Measurements from ENCODE around the gene GAD1. TPM values are rescaled to one million over a fixed set of nuclear protein-coding genes. Genes with fewer than 3 reads are reported as not detected.

Gene GAD1
- polyA plus RNA-seq, 2 of the 4 experiments (the other 2 are of a cell fraction) = 0.15 to 0.48 TPM

GRCh38 chr2:170846314-170846713, 29.6 kb downstream of the GAD1 start:
- ChIA-PET CTCF (interaction anchor here (1.4 to 4.5 kb wide), 2 partner anchors 27 to 31 kb away, joined by 3 to 18 read pairs; no protein-coding TSS in a partner anchor), POLR2A (no interaction called here)
- TF ChIP-seq, protein P1, sequence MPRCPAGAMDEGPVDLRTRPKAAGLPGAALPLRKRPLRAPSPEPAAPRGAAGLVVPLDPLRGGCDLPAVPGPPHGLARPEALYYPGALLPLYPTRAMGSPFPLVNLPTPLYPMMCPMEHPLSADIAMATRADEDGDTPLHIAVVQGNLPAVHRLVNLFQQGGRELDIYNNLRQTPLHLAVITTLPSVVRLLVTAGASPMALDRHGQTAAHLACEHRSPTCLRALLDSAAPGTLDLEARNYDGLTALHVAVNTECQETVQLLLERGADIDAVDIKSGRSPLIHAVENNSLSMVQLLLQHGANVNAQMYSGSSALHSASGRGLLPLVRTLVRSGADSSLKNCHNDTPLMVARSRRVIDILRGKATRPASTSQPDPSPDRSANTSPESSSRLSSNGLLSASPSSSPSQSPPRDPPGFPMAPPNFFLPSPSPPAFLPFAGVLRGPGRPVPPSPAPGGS (IDR thresholded peaks at IDR 0.05) = no peak
- TF ChIP-seq HOXA7 (CRISPR knock-in tag; IDR thresholded peaks at IDR 0.05) (no peak), CTCF (IDR thresholded peaks at IDR 0.05) (no peak), MAZ (IDR thresholded peaks at IDR 0.05; ENCODE audit: borderline replicate concordance, low read depth, low read length) (no peak), HDAC2 (IDR thresholded peaks at IDR 0.05) (no peak), NPAS2 (CRISPR knock-in tag; IDR thresholded peaks at IDR 0.05; ENCODE audit: borderline replicate concordance) (no peak), HOXB5 (CRISPR knock-in tag; IDR thresholded peaks at IDR 0.05) (no peak)
- Histone ChIP-seq H3K9me3 (0 out of 3 replicates have a peak, but pooled peaks cover 2% of the 10 kb centered on the region), H3K27ac (no peak overlapping the region), H3K4me3 (no peak overlapping the region), H3K4me2 (no peak overlapping the region), H3K4me1 (no peaks in the 10 kb centered on the region)
- FAIRE-seq (no peak), DNase-seq (ENCODE audit: low read depth in 1 of 2, low spot score in 1 of 2) (no peak), ATAC-seq (no peak)

DNA sequence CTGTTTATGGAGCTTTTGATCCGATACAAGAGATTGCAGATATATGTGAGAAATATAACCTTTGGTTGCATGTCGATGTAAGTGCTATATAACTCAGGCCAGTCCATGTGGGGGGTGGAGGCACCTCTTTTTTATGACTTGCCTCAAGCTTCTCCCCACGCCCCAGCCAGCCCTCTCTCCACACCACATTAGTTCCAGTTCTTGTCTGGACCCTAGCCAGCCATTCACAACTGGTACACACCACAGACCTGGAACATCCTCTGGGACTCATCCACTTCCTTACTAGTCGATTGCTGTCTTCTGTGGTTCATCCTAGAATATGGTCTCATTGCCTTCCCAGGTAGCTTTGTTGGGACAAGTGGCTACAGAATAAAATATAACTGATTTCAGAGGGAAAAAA, 31.0 kb downstream of the GAD1 start:
- FAIRE-seq = no peak

DNA sequence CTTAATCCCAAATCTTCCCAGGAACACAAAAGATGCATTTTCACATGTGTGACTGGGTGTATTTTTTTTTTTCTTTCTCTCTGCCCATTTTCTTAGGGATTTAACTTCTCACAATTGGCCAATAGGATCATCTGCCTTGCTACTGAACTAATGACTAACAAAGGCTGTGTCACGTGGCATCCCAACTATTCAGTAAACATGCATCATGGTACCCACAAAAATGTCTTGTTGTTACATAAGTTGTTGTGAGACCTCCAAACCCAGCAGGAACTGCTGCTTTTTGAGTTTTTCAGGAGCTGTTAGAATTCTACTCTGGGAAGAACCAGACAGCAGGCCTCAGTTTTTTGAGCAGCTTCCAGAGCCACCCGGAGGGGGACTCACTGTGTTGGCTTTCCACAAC, 31.9 kb downstream of the GAD1 start:
- no peak for FAIRE-seq
- no peak for DNase-seq (ENCODE audit: low read depth in 1 of 2, low spot score in 1 of 2)

More for the DNA sequence above, 31.0 kb downstream of the GAD1 start:
- DNase-seq (ENCODE audit: low read depth in 1 of 2, low spot score in 1 of 2) = no peak
- 0 out of 3 replicates have a peak, but pooled peaks cover 2% of the 10 kb centered on the region for H3K9me3 ChIP-seq
- H3K4me1 ChIP-seq = no peaks in the 10 kb centered on the region
- ATAC-seq = no peak
- no peak overlapping the region for H3K4me3 ChIP-seq
- 45% methylated on average over 4 of the region's 4 CpGs for WGBS (ENCODE audit: missing lambda C conversion rate)
- TF ChIP-seq CEBPB (IDR thresholded peaks at IDR 0.05) (no peak), CHD2 (IDR thresholded peaks at IDR 0.05; ENCODE audit: low read length, partially characterized antibody) (no peak), MAFK (IDR thresholded peaks at IDR 0.05; ENCODE audit: partially characterized antibody) (no peak), EP300 (IDR thresholded peaks at IDR 0.05) (no peak), PHF8 (IDR thresholded peaks at IDR 0.05; ENCODE audit: borderline replicate concordance, low read depth) (no peak), ZFP36 (IDR thresholded peaks at IDR 0.05; ENCODE audit: borderline replicate concordance, partially characterized antibody) (no peak), EHMT2 (IDR thresholded peaks at IDR 0.05; ENCODE audit: low read depth) (no peak), TFCP2L1 (CRISPR knock-in tag; IDR thresholded peaks at IDR 0.05) (no peak)
- TF ChIP-seq, protein P1 (IDR thresholded peaks at IDR 0.05) = no peak
- no peak overlapping the region for H3K27ac ChIP-seq
- ChIA-PET CTCF (interaction anchor here (0.6 to 1.0 kb wide), 2 partner anchors 35 to 476 kb away, joined by 3 to 5 read pairs; no protein-coding TSS in a partner anchor), POLR2A (no interaction called here)
- no peak overlapping the region for H3K4me2 ChIP-seq

DNA sequence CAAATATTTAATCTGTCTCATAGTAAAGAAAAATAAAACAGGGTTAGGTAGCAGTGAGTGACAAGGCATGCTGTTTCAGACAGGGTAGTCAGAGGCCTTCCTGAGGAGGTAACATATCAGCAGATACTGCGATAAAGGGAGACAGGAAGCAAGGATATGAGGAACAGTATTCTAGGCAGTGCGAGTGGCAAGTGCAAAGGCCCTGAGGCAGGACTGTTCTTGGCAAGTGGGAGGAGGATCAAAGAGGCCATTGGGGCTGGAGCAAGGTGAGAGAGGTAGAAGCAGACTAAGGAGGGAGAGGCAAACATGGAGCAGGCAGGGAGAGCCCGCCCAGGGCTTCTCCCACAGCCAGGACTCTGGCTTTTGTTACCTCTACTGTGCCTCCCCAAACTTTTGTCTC, 33.6 kb downstream of the GAD1 start:
- ChIA-PET POLR2A (no interaction called here), CTCF (interaction anchor here (1.2 kb wide), 1 partner anchor 10 kb away, joined by 3 read pairs; no protein-coding TSS in a partner anchor)
- no peaks in the 10 kb centered on the region for H3K4me1 ChIP-seq
- H3K9me3 ChIP-seq = no peaks in the 10 kb centered on the region
- WGBS (ENCODE audit: missing lambda C conversion rate) = 57% methylated on average over 3 of the region's 3 CpGs
- no peak for FAIRE-seq
- no peak overlapping the region for H3K4me2 ChIP-seq
- no peak for ATAC-seq
- H3K4me3 ChIP-seq = no peak overlapping the region
- no peak for DNase-seq (ENCODE audit: low read depth in 1 of 2, low spot score in 1 of 2)
- H3K27ac ChIP-seq = no peak overlapping the region
- TF ChIP-seq PHF8 (IDR thresholded peaks at IDR 0.05; ENCODE audit: borderline replicate concordance, low read depth) (no peak), RNF2 (IDR thresholded peaks at IDR 0.05; ENCODE audit: borderline replicate concordance, low read depth) (no peak), NR3C1 (IDR thresholded peaks at IDR 0.05) (no peak), NFE2L2 (conservative IDR thresholded peaks at IDR 0.05; ENCODE audit: low read length) (no peak), HOXA7 (CRISPR knock-in tag; IDR thresholded peaks at IDR 0.05) (no peak), MAZ (IDR thresholded peaks at IDR 0.05; ENCODE audit: borderline replicate concordance, low read depth, low read length) (no peak), RAD21 (conservative IDR thresholded peaks at IDR 0.05 in 1 of 2, IDR thresholded peaks at IDR 0.05 in 1 of 2) (no peak), ZSCAN20 (CRISPR knock-in tag; IDR thresholded peaks at IDR 0.05) (no peak), RARB (CRISPR knock-in tag; IDR thresholded peaks at IDR 0.05) (no peak), SMC3 (IDR thresholded peaks at IDR 0.05) (no peak), HOXB13 (CRISPR knock-in tag; IDR thresholded peaks at IDR 0.05; ENCODE audit: low read depth) (no peak), FOXS1 (CRISPR knock-in tag; IDR thresholded peaks at IDR 0.05) (no peak)
- TF ChIP-seq, protein P2, sequence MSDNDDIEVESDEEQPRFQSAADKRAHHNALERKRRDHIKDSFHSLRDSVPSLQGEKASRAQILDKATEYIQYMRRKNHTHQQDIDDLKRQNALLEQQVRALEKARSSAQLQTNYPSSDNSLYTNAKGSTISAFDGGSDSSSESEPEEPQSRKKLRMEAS (IDR thresholded peaks at IDR 0.05) = no peak
- TF ChIP-seq, protein P1 (IDR thresholded peaks at IDR 0.05) = no peak

More for the DNA sequence above, 31.9 kb downstream of the GAD1 start:
- POLR2A ChIA-PET = no interaction called here
- Histone ChIP-seq H3K4me2 (no peak overlapping the region), H3K27ac (no peak overlapping the region), H3K9me3 (0 out of 3 replicates have a peak, but pooled peaks cover 2% of the 10 kb centered on the region), H3K4me3 (no peak overlapping the region), H3K4me1 (no peaks in the 10 kb centered on the region)
- WGBS (ENCODE audit: missing lambda C conversion rate) = 60% methylated on average over 2 of the region's 2 CpGs
- TF ChIP-seq HOXB5 (CRISPR knock-in tag; IDR thresholded peaks at IDR 0.05) (no peak), BHLHE40 (IDR thresholded peaks at IDR 0.05; ENCODE audit: low read depth, low read length) (no peak)
- CTCF ChIA-PET = no interaction called here
- no peak for ATAC-seq

Data from A549 (cell line).